Measurements from ENCODE around the gene HGFAC. TPM values are rescaled to one million over a fixed set of nuclear protein-coding genes. Genes with fewer than 3 reads are reported as not detected.

HGFAC gene
- total and polyA plus RNA-seq, 2 of the 13 experiments (the other 11 are each of a cell fraction or from before 2014, with no cell fraction given), result 8.5 to 63.6 TPM

- TF ChIP-seq ZHX1 (CRISPR knock-in tag; IDR thresholded peaks at IDR 0.05; ENCODE audit: low read depth) (no peak), ZBTB2 (CRISPR knock-in tag; IDR thresholded peaks at IDR 0.05; ENCODE audit: low read depth) (no peak)
Observed at GRCh38 chr4:3402491-3403347, 39.0 kb upstream of the HGFAC start (continued).

- POLR2A ChIA-PET, result no interaction called here
- FAIRE-seq, result no peak
Observed at GRCh38 chr4:3403348-3403906, 38.3 kb upstream of the HGFAC start.

More at GRCh38 chr4:3403348-3403906, 38.3 kb upstream of the HGFAC start:
- WGBS (ENCODE audit: low lambda C conversion rate), result 80% methylated on average over 10 of the region's 10 CpGs
- CTCF ChIA-PET (ENCODE audit: low intra/inter-chr PET ratio, low total read pairs), result no interaction called here
- no TSS peak for BruUV-seq (replicated peaks)
- intact Hi-C loops (cut with micrococcal nuclease; ENCODE audit: unreplicated experiment) (no loop called here), in situ Hi-C loops (cut with HindIII; ENCODE audit: extremely low pct_ligation_motif_present, low pct_unique_long_range_greater_than_20kb) (no loop called here)
- peaks cover 3 to 14% of the 10 kb centered on the region in 2 experiments; a peak in 2 of 5 replicates for H3K36me3 ChIP-seq (replicated peaks in 1 of 2; ENCODE audit: control insufficient read depth in 1 of 2, insufficient read depth in 2 of 2, low read length in 2 of 2)
- H3K4me1 ChIP-seq (ENCODE audit: insufficient read depth, low read length), result peaks cover 27% of the 10 kb centered on the region
- H4K20me1 ChIP-seq (ENCODE audit: insufficient read depth, low read length), result no peaks in the 10 kb centered on the region
- DNase-seq (ENCODE audit: low spot score) (no peak), ATAC-seq (no peak)
- no peak overlapping the region for H3K4me3 ChIP-seq (replicated peaks in 1 of 3; ENCODE audit: insufficient read depth in 1 of 3, low read depth in 2 of 3, low read length in 3 of 3)
- H3K4me2 ChIP-seq (ENCODE audit: low read depth, low read length), result no peak overlapping the region
- peaks cover 11% of the 10 kb centered on the region for H3K9me3 ChIP-seq (ENCODE audit: low read length)
- H3K27me3 ChIP-seq (ENCODE audit: control insufficient read depth in 1 of 2, insufficient read depth in 2 of 2, low read length in 2 of 2), result no peaks in the 10 kb centered on the region
- H3K79me2 ChIP-seq (ENCODE audit: insufficient read depth, low read length), result peaks cover 8% of the 10 kb centered on the region
- no peak overlapping the region for H3K27ac ChIP-seq (ENCODE audit: extremely low read length, insufficient read depth, low read length)
- TF ChIP-seq, protein P1, sequence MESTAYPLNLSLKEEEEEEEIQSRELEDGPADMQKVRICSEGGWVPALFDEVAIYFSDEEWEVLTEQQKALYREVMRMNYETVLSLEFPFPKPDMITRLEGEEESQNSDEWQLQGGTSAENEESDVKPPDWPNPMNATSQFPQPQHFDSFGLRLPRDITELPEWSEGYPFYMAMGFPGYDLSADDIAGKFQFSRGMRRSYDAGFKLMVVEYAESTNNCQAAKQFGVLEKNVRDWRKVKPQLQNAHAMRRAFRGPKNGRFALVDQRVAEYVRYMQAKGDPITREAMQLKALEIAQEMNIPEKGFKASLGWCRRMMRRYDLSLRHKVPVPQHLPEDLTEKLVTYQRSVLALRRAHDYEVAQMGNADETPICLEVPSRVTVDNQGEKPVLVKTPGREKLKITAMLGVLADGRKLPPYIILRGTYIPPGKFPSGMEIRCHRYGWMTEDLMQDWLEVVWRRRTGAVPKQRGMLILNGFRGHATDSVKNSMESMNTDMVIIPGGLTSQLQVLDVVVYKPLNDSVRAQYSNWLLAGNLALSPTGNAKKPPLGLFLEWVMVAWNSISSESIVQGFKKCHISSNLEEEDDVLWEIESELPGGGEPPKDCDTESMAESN (CRISPR knock-in tag; conservative IDR thresholded peaks at IDR 0.05), result no peak
- TF ChIP-seq ZNF629 (CRISPR knock-in tag; conservative IDR thresholded peaks at IDR 0.05), result peak; percentile 75
- H3K9ac ChIP-seq (ENCODE audit: insufficient read depth, low read depth, low read length), result no peak overlapping the region
- no peak overlapping the region for H2AFZ ChIP-seq (ENCODE audit: low read length)

Data from HepG2 (cell line).